ENCODE results near the gene BMX. TPM values are rescaled to one million over a fixed set of nuclear protein-coding genes. Genes with fewer than 3 reads are reported as not detected.

BMX gene
- total RNA-seq, 1 experiment from 2014 or later, result not detected

DNA sequence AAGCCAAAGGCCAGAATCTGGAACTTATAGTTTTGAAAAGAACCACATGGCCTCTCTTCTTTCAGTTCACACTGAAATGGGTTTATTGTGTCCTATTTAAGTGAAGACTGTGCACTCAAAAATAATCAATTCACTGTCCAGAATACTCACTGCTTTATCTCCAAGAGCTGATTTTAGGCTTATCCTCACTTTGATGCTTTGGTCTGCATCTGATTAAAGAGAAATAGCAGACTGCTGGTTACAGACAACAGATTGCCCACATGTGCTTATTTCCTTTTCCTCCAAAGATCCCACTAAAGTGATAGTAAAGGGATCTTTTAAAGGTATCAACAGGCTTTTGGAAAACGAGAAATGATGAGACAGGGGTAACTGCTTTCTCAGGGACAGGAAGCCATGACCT is 69.5 kb downstream of the BMX start:
- no peak for DNase-seq (ENCODE audit: low spot score)

DNA sequence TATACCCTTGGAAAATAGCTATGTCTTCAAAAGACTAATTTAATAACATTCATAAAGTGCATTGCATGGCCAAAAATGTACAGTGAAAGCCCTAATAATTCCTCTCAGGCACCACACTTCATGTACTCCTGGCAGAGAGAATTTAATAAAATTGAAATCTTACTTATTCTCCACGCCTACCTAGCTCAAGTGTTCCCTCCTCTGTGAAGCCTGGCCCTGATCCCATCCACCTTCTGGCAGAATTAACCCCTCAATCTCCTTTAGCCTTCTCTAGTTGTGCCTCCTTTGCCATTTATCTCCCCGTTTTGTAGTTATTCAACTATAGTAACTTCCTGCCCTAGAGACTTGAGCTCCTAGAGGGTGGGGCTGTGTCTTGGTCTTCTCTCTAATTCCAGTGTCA is 73.4 kb downstream of the BMX start:
- no peak for DNase-seq (ENCODE audit: low spot score)

DNA sequence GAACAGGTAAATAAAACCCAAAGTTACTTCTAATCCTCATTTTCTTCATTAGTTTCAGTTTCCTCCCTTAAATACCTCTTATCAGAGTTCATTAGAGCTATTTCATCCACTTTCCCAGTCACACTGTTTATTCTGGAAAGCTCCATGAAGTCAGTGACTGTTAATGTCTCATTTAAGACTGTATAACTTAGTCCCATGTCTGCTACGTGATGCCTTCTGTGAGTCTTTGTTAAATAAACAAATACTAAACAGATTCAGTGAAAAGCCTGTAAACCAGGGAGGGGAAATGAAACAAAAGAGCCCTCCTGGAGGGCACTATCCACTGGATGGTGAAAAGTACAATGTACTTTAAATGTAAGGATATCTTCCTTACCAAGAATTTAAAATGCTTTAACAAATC is 75.4 kb downstream of the BMX start:
- no peak for DNase-seq (ENCODE audit: low spot score)

DNA sequence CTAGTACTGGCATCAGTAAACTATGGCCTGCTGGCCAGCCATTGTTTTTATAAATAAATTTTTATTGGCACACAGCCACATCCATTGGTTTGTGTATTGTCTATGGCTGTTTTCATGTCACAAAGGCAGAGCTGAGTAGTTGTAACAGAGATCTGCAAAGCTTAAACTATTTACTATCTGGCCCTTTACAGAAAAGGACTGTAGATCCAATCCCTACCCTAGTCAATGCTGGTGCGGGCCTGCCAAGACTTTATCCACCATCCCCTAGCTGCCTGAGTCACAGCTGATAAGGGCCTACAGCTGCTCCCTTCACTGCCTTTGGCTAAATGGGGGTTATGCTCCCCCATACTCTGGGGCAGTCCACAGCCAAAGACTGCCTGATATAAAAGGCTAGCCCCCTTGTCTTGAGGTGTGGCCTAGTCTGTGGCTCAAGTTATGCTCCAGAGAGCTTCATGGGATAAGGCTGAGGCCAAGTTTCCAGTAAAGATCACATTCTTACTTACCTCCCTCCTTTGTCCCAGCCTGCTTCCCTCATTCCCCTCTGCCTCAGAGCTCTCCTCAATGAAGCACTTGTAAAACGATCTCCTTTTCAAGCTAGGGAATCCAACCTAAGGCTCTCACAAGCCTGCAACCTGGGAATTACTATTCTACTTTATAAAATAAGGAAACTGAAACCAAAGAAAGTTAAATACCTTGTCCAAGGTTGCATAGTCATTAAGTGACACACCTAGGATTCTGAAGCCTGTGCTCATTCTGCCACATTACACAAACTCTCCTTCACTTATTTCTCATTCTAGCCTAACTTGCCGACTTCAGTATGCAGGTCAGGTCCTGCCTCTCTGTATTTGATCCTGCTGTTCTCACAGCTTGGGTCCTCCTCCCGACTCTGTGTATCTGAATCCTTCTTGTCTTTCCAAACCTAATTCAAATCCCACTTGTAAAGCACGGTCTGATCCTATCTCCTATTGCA is 79.5 kb downstream of the BMX start:
- DNase-seq (ENCODE audit: low spot score), result no peak

DNA sequence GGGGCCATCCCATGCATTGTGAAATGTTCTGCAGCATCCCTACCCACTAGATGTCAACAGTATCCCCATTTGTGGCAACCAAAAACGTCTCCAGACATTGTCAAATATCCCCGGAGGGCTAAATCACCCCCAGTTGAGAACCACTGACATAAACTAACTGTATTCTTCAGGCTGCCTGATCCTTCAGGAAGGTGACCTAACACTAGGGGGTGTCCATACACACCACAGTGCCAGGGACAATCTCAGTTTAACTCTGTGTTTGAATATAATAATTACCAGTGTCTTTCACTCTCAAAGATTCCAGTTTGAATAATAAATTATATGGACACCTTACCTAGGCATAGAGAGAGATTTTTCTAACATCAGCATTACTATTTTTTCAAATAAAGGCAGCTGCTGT is 93.8 kb downstream of the BMX start:
- DNase-seq (ENCODE audit: low spot score), result no peak

DNA sequence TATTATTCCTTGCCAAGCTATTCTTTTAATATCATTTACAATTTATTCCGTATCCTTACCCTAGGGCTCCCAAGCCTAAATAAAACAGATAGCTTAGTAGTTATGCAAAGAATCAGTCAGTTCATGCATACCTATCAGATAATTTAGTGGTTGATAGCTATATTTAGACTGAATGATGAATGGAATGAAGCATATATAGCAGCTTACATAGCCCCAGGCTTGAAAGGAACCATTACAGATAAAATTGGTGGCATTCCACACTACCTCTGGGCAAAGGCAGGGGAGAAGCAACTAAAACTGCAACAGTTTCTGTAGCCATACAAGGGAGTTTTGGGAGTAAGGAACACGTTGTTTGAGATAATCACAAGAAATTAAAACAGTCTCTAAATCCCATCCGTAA is 97.4 kb downstream of the BMX start:
- no peak for DNase-seq (ENCODE audit: low spot score)

DNA sequence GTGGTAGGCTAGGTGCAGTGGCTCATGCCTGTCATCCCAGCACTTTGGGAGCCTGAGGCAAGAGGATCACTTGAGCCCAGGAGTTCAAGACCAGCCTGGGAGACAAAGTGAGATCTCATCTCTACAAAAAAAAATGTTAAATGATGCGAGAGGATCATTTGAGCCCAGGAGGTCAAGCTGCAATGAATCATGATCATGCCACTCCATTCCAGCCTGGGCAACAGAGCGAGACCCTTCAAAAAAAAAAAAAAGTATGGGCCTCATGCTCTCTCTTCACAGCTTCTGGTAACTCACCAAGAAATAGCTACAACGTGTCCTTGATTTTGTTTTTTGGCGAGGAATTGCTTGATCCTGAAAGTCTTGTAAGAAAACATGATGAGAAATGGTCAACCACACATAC is 98.9 kb downstream of the BMX start:
- no peak for DNase-seq (ENCODE audit: low spot score)

DNA sequence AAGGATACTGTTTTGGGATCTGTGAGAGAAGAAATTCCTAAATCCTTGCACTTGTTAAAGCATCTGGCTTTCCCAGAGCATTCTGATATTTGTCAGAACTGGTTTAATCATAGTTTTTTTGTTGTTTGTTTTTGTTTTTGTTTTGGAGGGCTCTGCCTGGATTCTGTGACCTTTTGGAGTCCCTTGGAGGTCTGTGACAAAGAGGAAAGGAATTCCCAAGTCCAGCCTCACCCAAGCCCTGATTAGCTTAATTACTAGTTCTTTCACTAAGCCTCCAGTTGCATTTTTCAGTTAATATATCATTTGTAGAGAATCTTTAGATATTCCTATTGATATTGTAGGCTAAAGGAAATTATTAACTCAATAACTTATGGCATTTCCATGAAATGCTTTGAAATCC is 99.4 kb downstream of the BMX start:
- no peak for DNase-seq (ENCODE audit: low spot score)

DNA sequence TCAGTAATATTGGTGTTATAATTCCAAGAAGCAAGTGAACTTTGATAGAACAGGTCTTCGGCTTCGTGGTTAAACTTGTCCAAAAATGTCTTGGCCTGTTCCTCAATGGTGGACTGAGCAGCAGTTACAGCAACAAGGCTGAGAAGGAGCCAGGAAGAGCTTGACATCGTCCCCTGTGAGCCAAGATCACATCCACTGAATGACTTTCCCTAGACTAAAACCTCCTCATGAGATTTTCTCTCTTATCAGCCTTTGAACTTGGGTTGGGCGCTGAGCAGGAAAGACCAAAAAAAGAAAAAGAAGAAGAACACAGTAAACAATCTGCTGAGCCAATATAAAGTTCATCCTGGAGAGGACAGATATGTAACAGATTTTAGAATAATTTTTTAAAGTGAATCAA is 100.1 kb downstream of the BMX start, which contains the start of gene ACE2:
ACE2 (minus strand) TSS at position 216 of the 400 bp plus-strand sequence; CDS start at position 167, 49 bp downstream.
- DNase-seq (ENCODE audit: low spot score), result no peak

DNA sequence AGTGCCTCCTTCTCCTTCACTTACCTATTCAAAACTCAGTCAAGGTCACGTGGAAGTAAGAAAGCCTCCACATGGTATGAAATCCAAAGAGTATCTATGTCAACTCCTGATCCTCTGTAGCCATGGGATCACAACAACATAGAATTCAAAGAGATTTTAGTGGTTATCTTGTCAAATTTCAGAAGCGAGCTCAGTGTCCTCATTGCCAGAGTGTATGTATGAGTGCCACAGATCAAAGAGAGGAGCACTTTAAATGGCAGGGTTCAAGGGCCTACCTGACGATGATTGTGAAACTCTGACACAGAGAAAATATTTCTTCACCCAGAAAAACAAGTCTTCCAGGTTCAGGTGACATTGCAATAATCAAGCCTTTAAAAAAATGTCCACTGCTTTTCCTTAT is 101.3 kb downstream of the BMX start:
- no peak for DNase-seq (ENCODE audit: low spot score)

DNA sequence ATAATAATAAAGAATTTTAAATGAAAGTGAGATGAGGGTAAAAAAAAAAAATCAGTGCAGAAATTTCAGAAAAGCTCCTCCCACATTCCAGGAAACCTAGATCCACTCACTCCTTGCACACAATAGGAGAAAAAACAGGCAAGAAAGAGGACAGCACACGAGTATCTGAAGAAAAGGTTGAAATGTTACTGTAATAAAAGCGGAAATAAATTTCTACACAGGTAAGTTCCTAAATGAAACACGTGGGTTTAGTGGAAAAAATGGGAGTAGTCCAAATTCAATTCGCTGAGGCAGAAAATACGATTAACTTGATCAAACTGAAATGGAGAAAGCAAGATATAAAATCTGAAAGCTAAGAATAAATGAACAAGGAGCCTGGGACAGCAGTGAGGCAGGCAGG is 102.2 kb downstream of the BMX start:
- no peak for DNase-seq (ENCODE audit: low spot score)

DNA sequence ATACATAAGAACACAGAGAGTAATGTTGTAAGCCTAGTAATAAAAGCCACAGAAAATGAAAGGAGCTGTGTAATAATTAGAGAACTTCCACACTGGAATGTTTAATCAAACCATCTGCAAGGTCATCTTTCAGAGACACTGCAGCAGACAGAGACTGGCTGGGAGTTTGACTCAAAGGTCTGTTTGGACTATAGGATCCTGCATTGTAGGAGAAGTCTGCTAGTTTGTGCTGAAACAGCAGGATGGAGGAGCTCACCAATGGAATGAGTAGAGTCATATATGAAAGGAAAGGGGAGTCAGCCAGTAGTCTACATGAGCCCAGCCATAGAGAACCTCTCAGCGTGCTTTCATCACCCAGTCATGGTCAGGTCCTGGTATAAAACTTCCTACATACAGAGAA is 104.6 kb downstream of the BMX start:
- DNase-seq (ENCODE audit: low spot score), result no peak

Other genes with a start within 250 kb of the BMX start
- 25.4 and 33.8 TPM in 2 replicates for gene ASB9, start 230.7 kb upstream of the BMX start, total RNA-seq (2014; rRNA removed; shearing (Covaris generic))
- not detected in 2 replicates for gene ASB11, start 185.2 kb upstream of the BMX start, total RNA-seq (2014; rRNA removed; shearing (Covaris generic))
- 15.3 and 17.1 TPM in 2 replicates for gene PIGA, start 165.3 kb upstream of the BMX start, total RNA-seq (2014; rRNA removed; shearing (Covaris generic))
- gene VEGFD, start 116.4 kb upstream of the BMX start, total RNA-seq (2014; rRNA removed; shearing (Covaris generic)), result 0.12 TPM in 1 of 2 replicates, not detected in the other
- gene PIR, start 7.5 kb upstream of the BMX start, total RNA-seq (2014; rRNA removed; shearing (Covaris generic)), result 46.9 and 61.1 TPM in 2 replicates
- not detected in 2 replicates for gene ACE2, start 100.2 kb downstream of the BMX start, total RNA-seq (2014; rRNA removed; shearing (Covaris generic))
- 0.24 TPM in 1 of 2 replicates, not detected in the other for gene CLTRN, start 164.0 kb downstream of the BMX start, total RNA-seq (2014; rRNA removed; shearing (Covaris generic))
- 3.1 and 5.7 TPM in 2 replicates for gene CA5B, start 237.5 kb downstream of the BMX start, total RNA-seq (2014; rRNA removed; shearing (Covaris generic))